IMR-90 (cell line): ENCODE measurements around the gene HPSE2. TPM values are rescaled to one million over a fixed set of nuclear protein-coding genes. Genes with fewer than 3 reads are reported as not detected.

Experiments
- ATAC-seq: fragments of 200-7000 bp; cut with Tn5 transposase; 2 replicates; pipeline ENCODE4 v1.9.1; 2020; ENCODE audit warnings: low read depth, mild to moderate bottlenecking, moderate library complexity
- BruUV-seq: library from RNA; stranded (reverse); fragments of 400-500 nt; replicated peaks from 2 replicates; lab custom pipeline; 2021; lab: Mats Ljungman, UMichigan
- CTCF ChIA-PET: fragments of 300-600 bp; formaldehyde crosslinking; extraction: SDS; loops from one replicate; lab custom pipeline; 2021; ENCODE audit warnings: antibody characterized with exemption; lab: Yijun Ruan, JAX
- POLR2A ChIA-PET: fragments of 300-600 bp; sonication (Branson Sonifier 250); formaldehyde crosslinking; loops from one replicate; lab custom pipeline; 2022; ENCODE audit warnings: antibody characterized with exemption; ENCODE audit not compliant: unreplicated experiment; lab: Charles Lee
- DNase-seq: peaks from one replicate; pipeline ENCODE4 v3.0.0; 2013
- H2AFZ ChIP-seq: replicated peaks from 2 replicates; pipeline ENCODE3; 2013; ENCODE audit warnings: low read length, mild to moderate bottlenecking; ENCODE audit not compliant: poor library complexity
- H2AK5ac ChIP-seq: 2 replicates; pipeline ENCODE4 v1.6.1; 2013; ENCODE audit warnings: low read depth, low read length, inconsistent platforms
- H2AK9ac ChIP-seq: replicated peaks from 2 replicates; pipeline ENCODE3; 2013; ENCODE audit warnings: mild to moderate bottlenecking, low read depth, low read length, moderate library complexity; ENCODE audit not compliant: poor library complexity
- H2BK120ac ChIP-seq: 2 replicates; pipeline ENCODE4 v1.6.1; 2013; ENCODE audit warnings: low read depth, low read length, inconsistent platforms
- H2BK15ac ChIP-seq: 3 replicates; pipeline ENCODE4 v1.6.1; 2013; ENCODE audit warnings: low read depth, low read length, inconsistent platforms
- H2BK20ac ChIP-seq: 2 replicates; pipeline ENCODE4 v1.6.1; 2013; ENCODE audit warnings: low read depth, mild to moderate bottlenecking, inconsistent platforms, low read length, moderate library complexity
- H2BK5ac ChIP-seq: 2 replicates; pipeline ENCODE4 v1.6.1; 2013; ENCODE audit warnings: mild to moderate bottlenecking, low read depth, low read length, inconsistent platforms; ENCODE audit not compliant: poor library complexity, severe bottlenecking
- H3K14ac ChIP-seq: replicated peaks from 2 replicates; pipeline ENCODE4 v1.6.1; 2013; ENCODE audit warnings: low read depth, low read length, inconsistent platforms
- H3K18ac ChIP-seq: 2 replicates; pipeline ENCODE4 v1.6.1; 2013; ENCODE audit warnings: low read depth, low read length, control low read depth
- H3K23ac ChIP-seq: 2 replicates; pipeline ENCODE4 v1.6.1; 2013; ENCODE audit warnings: low read depth, low read length, inconsistent platforms
- H3K27ac ChIP-seq: 2 replicates; pipeline ENCODE4 v1.5.1; 2013; ENCODE audit warnings: mild to moderate bottlenecking, control low read depth, low read length; ENCODE audit not compliant: insufficient read depth
- H3K27me3 ChIP-seq: 2 replicates; pipeline ENCODE4 v1.6.1; 2013; ENCODE audit warnings: low read length; ENCODE audit not compliant: control insufficient read depth, insufficient read depth
- H3K36me3 ChIP-seq: 2 replicates; pipeline ENCODE4 v1.6.1; 2013; ENCODE audit warnings: low read length, mixed read lengths; ENCODE audit not compliant: control insufficient read depth, insufficient read depth
- H3K4ac ChIP-seq: 2 replicates; pipeline ENCODE4 v1.6.1; 2013; ENCODE audit warnings: low read depth, low read length, inconsistent platforms
- H3K4me1 ChIP-seq: 2 replicates; pipeline ENCODE4 v1.6.1; 2013; ENCODE audit warnings: low read length, mixed read lengths; ENCODE audit not compliant: control insufficient read depth, insufficient read depth
- H3K4me2 ChIP-seq: 2 replicates; pipeline ENCODE4 v1.6.1; 2013; ENCODE audit warnings: low read depth, mild to moderate bottlenecking, control low read depth, low read length, moderate library complexity
- H3K4me3 ChIP-seq: 2 replicates; pipeline ENCODE4 v1.5.1; 2013; ENCODE audit warnings: low read depth, mild to moderate bottlenecking, control low read depth, low read length, moderate library complexity; ENCODE audit not compliant: insufficient read depth
- H3K56ac ChIP-seq: 2 replicates; pipeline ENCODE4 v1.6.1; 2013; ENCODE audit warnings: low read length, inconsistent platforms; ENCODE audit not compliant: insufficient read depth; ENCODE audit errors: extremely low read depth
- H3K79me1 ChIP-seq, 2 experiments: 2 replicates each; pipeline ENCODE4 v1.6.1; 2013; ENCODE audit warnings: low read length in 2 of 2, inconsistent platforms in 1 of 2, low read depth in 1 of 2
- H3K9ac ChIP-seq: 2 replicates; pipeline ENCODE4 v1.6.1; 2013; ENCODE audit warnings: low read depth, low read length, control low read depth
- H3K9me1 ChIP-seq: 2 replicates; pipeline ENCODE4 v1.6.1; 2013; ENCODE audit warnings: low read length, inconsistent platforms; ENCODE audit not compliant: insufficient read depth
- H3K9me3 ChIP-seq: 2 replicates; pipeline ENCODE4 v1.6.1; 2013; ENCODE audit warnings: low read length; ENCODE audit not compliant: control insufficient read depth, insufficient read depth
- H4K20me1 ChIP-seq: 2 replicates; pipeline ENCODE4 v1.6.1; 2013; ENCODE audit warnings: low read length, inconsistent platforms; ENCODE audit not compliant: insufficient read depth
- H4K5ac ChIP-seq: 2 replicates; pipeline ENCODE4 v1.6.1; 2013; ENCODE audit warnings: mild to moderate bottlenecking, low read depth, low read length, control low read depth
- H4K8ac ChIP-seq, 2 experiments: 2 replicates each; pipeline ENCODE4 v1.6.1; 2013; ENCODE audit warnings: low read depth in 2 of 2, low read length in 2 of 2, control low read depth in 1 of 2, inconsistent platforms in 1 of 2
- H4K91ac ChIP-seq: 2 replicates; pipeline ENCODE4 v1.6.1; 2013; ENCODE audit warnings: low read depth, low read length, inconsistent platforms; ENCODE audit not compliant: insufficient read depth
- BHLHE40 ChIP-seq: fragments of 150-350 bp; IDR thresholded peaks from 2 replicates; pipeline ENCODE4 v1.6.1; 2016; ENCODE audit warnings: mild to moderate bottlenecking, low read depth, low read length
- CEBPB ChIP-seq: IDR thresholded peaks from 2 replicates; pipeline ENCODE4 v1.6.1; 2012; ENCODE audit warnings: low read depth, low read length, improper control_type of control experiment
- CHD1 ChIP-seq: IDR thresholded peaks from 2 replicates; pipeline ENCODE4 v1.6.1; 2012; ENCODE audit warnings: low read depth, low read length, improper control_type of control experiment
- CTCF ChIP-seq: conservative IDR thresholded peaks from 2 replicates; pipeline ENCODE4 v1.5.1; 2012; ENCODE audit warnings: mild to moderate bottlenecking, low read depth, low read length, improper control_type of control experiment
- MAFK ChIP-seq: IDR thresholded peaks from 2 replicates; pipeline ENCODE4 v1.6.1; 2012; ENCODE audit warnings: low read depth, low read length, improper control_type of control experiment
- MAZ ChIP-seq: IDR thresholded peaks from 2 replicates; pipeline ENCODE4 v1.6.1; 2012; ENCODE audit warnings: low read depth, mild to moderate bottlenecking, low read length, improper control_type of control experiment, moderate library complexity, borderline replicate concordance
- MXI1 ChIP-seq: IDR thresholded peaks from 2 replicates; pipeline ENCODE4 v1.6.1; 2012; ENCODE audit warnings: low read depth, mild to moderate bottlenecking, low read length, moderate library complexity, borderline replicate concordance
- RAD21 ChIP-seq: IDR thresholded peaks from 2 replicates; pipeline ENCODE4 v1.6.1; 2012; ENCODE audit warnings: low read length, improper control_type of control experiment
- RCOR1 ChIP-seq: IDR thresholded peaks from 2 replicates; pipeline ENCODE4 v1.6.1; 2012; ENCODE audit warnings: mild to moderate bottlenecking, low read length, improper control_type of control experiment; ENCODE audit not compliant: insufficient replicate concordance
- RFX5 ChIP-seq: IDR thresholded peaks from 2 replicates; pipeline ENCODE4 v1.8.0; 2012; ENCODE audit warnings: low read depth, mild to moderate bottlenecking, low read length, moderate library complexity
- WGBS, 2 experiments: methylation state at CpG; one replicate each; pipeline versions ENCODE4 v1.1.5 to v1.1.7; 2013; ENCODE audit warnings: missing lambda C conversion rate in 2 of 2; ENCODE audit not compliant: insufficient read length in 1 of 2; ENCODE audit errors: extremely low coverage in 2 of 2; 5-methylcytosine and 5-hydroxymethylcytosine counted together
- dilution Hi-C: fragments of 300-500 bp; cut with HindIII; formaldehyde crosslinking; loops from one replicate; pipeline ENCODE4 v1.14.3; 2018; ENCODE audit warnings: low sequenced_read_pairs; ENCODE audit not compliant: unreplicated experiment
- in situ Hi-C: fragments of 300-500 bp; cut with MboI; formaldehyde crosslinking; loops from 3 replicates; pipeline ENCODE4 v1.14.3; 2019; ENCODE audit warnings: low sequenced_read_pairs, inconsistent platforms, mixed read lengths
- intact Hi-C: fragments of 100-400 bp; cut with micrococcal nuclease; formaldehyde crosslinking; loops from 2 replicates; pipeline ENCODE4 v1.10.0; 2022
- polyA plus RNA-seq, 3 experiments: library from polyadenylated mRNA; depleted of rRNA; stranded (reverse); fragments of >200 nt; gene quantifications; 2 replicates each; pipeline ENCODE4 v1.2.3, GENCODE V29; 2012; ENCODE audit warnings: low replicate concordance in 1 of 3
- total RNA-seq: library from RNA; depleted of rRNA; stranded (reverse); fragments of >200 nt; gene quantifications from 2 replicates; pipeline ENCODE4 v1.2.3, GENCODE V29; 2012
- TF ChIP-seq, protein P1 (sequence below): fragments of 150-350 bp; IDR thresholded peaks from 2 replicates; pipeline ENCODE4 v1.6.1; 2016; ENCODE audit warnings: low read depth, mild to moderate bottlenecking, low read length, moderate library complexity, borderline replicate concordance
- TF ChIP-seq, protein P2 (sequence below): fragments of 150-350 bp; IDR thresholded peaks from 2 replicates; pipeline ENCODE4 v1.6.1; 2017; ENCODE audit warnings: mild to moderate bottlenecking, antibody characterized with exemption, low read length, low read depth

The HPSE2 gene
- total and polyA plus RNA-seq, 2 of the 4 experiments (the other 2 are of a cell fraction), result not detected

- intact Hi-C loops (no loop called here), in situ Hi-C loops (no loop called here), dilution Hi-C loops (no loop called here)
- Histone ChIP-seq H2AFZ (no peak overlapping the region), H3K4ac (no peak overlapping the region), H3K79me1 (no peaks in the 10 kb centered on the region), H3K9me3 (no peaks in the 10 kb centered on the region), H3K9me1 (no peaks in the 10 kb centered on the region), H3K36me3 (no peaks in the 10 kb centered on the region), H2AK5ac (no peak overlapping the region), H2BK120ac (no peak overlapping the region), H3K23ac (no peak overlapping the region), H2BK20ac (no peak overlapping the region), H3K9ac (no peak overlapping the region), H3K27me3 (no peaks in the 10 kb centered on the region), H4K5ac (no peak overlapping the region), H3K4me3 (no peak overlapping the region), H3K14ac (no peak overlapping the region), H2AK9ac (no peak overlapping the region), H3K27ac (no peak overlapping the region), H3K4me2 (no peak overlapping the region), H2BK15ac (no peak overlapping the region), H3K56ac (no peak overlapping the region), H2BK5ac (no peak overlapping the region), H3K18ac (no peak overlapping the region), H4K8ac (no peak overlapping the region), H3K4me1 (no peaks in the 10 kb centered on the region), H4K91ac (no peak overlapping the region), H4K20me1 (no peaks in the 10 kb centered on the region)
- no peak for DNase-seq
- no CpG with 5 or more reads among the region's 1 CpG for WGBS, 2 experiments
- CTCF ChIA-PET, result no interaction called here
- no TSS peak for BruUV-seq
- no peak for ATAC-seq
- POLR2A ChIA-PET, result no interaction called here
- TF ChIP-seq RAD21 (no peak), CEBPB (no peak), CHD1 (no peak), MXI1 (no peak), RCOR1 (no peak), MAFK (no peak), CTCF (no peak), RFX5 (no peak), MAZ (no peak), BHLHE40 (no peak)
- TF ChIP-seq, protein P1, sequence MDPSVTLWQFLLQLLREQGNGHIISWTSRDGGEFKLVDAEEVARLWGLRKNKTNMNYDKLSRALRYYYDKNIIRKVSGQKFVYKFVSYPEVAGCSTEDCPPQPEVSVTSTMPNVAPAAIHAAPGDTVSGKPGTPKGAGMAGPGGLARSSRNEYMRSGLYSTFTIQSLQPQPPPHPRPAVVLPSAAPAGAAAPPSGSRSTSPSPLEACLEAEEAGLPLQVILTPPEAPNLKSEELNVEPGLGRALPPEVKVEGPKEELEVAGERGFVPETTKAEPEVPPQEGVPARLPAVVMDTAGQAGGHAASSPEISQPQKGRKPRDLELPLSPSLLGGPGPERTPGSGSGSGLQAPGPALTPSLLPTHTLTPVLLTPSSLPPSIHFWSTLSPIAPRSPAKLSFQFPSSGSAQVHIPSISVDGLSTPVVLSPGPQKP, result no peak
- TF ChIP-seq, protein P2, sequence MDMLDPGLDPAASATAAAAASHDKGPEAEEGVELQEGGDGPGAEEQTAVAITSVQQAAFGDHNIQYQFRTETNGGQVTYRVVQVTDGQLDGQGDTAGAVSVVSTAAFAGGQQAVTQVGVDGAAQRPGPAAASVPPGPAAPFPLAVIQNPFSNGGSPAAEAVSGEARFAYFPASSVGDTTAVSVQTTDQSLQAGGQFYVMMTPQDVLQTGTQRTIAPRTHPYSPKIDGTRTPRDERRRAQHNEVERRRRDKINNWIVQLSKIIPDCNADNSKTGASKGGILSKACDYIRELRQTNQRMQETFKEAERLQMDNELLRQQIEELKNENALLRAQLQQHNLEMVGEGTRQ, result no peak
Observed at GRCh38 chr10:98713586-98713985, 522.1 kb downstream of the HPSE2 start.
